Measurements from ENCODE around the gene ATP23. TPM values are rescaled to one million over a fixed set of nuclear protein-coding genes. Genes with fewer than 3 reads are reported as not detected.

Gene ATP23
- polyA plus RNA-seq, 2 of the 4 experiments (the other 2 are of a cell fraction): 7.5 to 13.4 TPM

DNA sequence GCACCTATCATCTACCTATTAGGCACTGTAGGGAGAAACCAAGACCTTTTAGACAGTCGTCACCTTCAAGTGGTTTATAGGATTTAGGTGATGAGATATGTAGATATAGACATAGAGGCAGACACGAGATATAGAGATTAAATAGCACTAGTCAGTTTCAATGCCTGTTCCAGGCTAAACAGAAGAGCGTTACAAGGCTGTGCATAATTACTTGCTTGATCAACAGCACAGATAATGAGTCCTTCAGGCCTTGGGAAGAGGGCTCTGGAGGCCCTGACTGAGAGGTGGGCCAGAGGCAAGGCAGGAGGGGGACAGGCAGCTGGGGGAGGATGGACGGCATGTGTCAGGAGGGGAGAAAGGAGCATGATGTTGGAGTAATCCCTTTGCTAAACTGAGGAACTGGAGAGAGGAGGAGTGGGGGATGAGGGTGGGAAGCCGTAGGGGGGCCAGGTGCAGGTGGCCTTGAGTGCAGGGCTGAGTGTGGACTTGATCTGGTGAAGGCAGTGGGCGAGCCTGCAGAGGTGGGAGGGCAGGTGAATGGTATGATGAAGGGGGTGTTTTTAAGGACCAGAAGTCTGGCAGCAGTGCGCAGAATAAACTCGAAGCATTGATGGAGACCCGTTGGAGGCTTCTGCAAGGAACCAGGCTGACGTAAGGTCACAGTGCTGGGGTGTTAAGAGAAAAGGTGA lies 43.9 kb upstream of the ATP23 start:
- no peak for TF ChIP-seq RAD21 (conservative IDR thresholded peaks at IDR 0.05 in 1 of 2, IDR thresholded peaks at IDR 0.05 in 1 of 2)
- TF ChIP-seq, protein P1, sequence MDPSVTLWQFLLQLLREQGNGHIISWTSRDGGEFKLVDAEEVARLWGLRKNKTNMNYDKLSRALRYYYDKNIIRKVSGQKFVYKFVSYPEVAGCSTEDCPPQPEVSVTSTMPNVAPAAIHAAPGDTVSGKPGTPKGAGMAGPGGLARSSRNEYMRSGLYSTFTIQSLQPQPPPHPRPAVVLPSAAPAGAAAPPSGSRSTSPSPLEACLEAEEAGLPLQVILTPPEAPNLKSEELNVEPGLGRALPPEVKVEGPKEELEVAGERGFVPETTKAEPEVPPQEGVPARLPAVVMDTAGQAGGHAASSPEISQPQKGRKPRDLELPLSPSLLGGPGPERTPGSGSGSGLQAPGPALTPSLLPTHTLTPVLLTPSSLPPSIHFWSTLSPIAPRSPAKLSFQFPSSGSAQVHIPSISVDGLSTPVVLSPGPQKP (IDR thresholded peaks at IDR 0.05; ENCODE audit: low read depth, low read length): no peak
- TF ChIP-seq PHF8 (IDR thresholded peaks at IDR 0.05; ENCODE audit: borderline replicate concordance, low read depth): no peak
- TF ChIP-seq, protein P2, sequence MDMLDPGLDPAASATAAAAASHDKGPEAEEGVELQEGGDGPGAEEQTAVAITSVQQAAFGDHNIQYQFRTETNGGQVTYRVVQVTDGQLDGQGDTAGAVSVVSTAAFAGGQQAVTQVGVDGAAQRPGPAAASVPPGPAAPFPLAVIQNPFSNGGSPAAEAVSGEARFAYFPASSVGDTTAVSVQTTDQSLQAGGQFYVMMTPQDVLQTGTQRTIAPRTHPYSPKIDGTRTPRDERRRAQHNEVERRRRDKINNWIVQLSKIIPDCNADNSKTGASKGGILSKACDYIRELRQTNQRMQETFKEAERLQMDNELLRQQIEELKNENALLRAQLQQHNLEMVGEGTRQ (IDR thresholded peaks at IDR 0.05): no peak
- TF ChIP-seq MAFK (IDR thresholded peaks at IDR 0.05; ENCODE audit: partially characterized antibody): no peak
- peak overlapping the region; percentile 85 to 95 for H3K27ac ChIP-seq
- FAIRE-seq (no peak), ATAC-seq (0 out of 6 replicates have a peak, but pooled peaks of 1 of the 2 experiments have one; percentile 6), DNase-seq (ENCODE audit: low read depth in 1 of 2, low spot score in 1 of 2) (no peak)
- H3K4me1 ChIP-seq: peaks cover 49% of the 10 kb centered on the region
- H3K9me3 ChIP-seq: no peaks in the 10 kb centered on the region
- peak overlapping the region; percentile 90 for H3K4me2 ChIP-seq
- WGBS (ENCODE audit: missing lambda C conversion rate): 70% methylated on average over 10 of the region's 10 CpGs
- ChIA-PET CTCF (interaction anchor here (0.7 to 8.3 kb wide), 30 partner anchors 6 to 141 kb away, joined by 3 to 87 read pairs (median 5); partner anchors contain the start of genes AVIL, CTDSP2 and TSFM), POLR2A (interaction anchor here (0.8 to 4.4 kb wide), 5 partner anchors 32 to 114 kb away, joined by 3 to 77 read pairs (median 5); partner anchors contain the start of genes CTDSP2 and TSFM)
- H3K4me3 ChIP-seq: peak overlapping the region; percentile 58; the same call in 2 of the 3 replicates

DNA sequence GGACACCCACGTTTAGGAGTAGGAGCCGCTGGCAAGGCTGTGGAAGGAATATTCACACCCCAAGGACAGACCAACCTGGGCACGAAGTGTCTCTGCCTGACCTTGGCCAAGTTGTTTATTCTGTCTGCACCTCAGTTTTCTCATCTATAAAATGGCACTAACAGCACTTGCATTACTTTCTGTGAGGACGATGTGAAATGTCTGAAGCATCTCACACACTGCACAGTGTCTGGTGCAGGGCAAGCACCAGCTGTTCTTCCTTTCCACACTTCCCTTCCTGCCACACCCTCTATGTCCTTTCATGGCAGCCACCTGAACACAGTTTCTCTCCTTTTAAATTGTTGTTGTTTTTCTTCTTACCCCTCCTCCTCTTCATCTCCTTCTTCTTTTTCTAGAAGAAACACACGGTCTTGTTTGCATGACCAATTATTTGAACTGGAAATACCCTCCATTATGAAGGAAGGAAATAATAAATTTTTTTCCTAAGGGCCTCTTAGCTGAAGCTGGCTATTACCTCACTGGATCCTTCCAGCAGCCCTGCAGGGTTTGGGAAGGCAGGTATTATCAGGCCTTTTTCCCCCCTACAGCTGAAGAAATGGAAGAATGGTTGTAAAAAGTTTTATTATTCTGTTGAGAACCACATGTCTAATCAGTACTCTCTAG lies 42.9 kb upstream of the ATP23 start:
- H3K4me3 ChIP-seq: no peak overlapping the region
- ATAC-seq (no peak), DNase-seq (ENCODE audit: low read depth in 1 of 2, low spot score in 1 of 2) (no peak), FAIRE-seq (no peak)
- ChIA-PET POLR2A (interaction anchor here (0.9 to 1.5 kb wide), 4 partner anchors 8 to 54 kb away, joined by 3 to 6 read pairs (median 4); partner anchors contain the start of gene CTDSP2), CTCF (interaction anchor here (0.6 to 8.3 kb wide), 13 partner anchors 8 to 142 kb away, joined by 3 to 87 read pairs (median 5); partner anchors contain the start of gene CTDSP2)
- peak overlapping the region; percentile 28 to 61; a peak in 5 of 6 replicates for H3K27ac ChIP-seq
- H3K9me3 ChIP-seq: no peaks in the 10 kb centered on the region
- H3K4me2 ChIP-seq: peak overlapping the region; percentile 48
- TF ChIP-seq KDM1A (IDR thresholded peaks at IDR 0.05; ENCODE audit: low read depth): peak; percentile 80; the same call in 1 of the 2 replicates
- no peak for TF ChIP-seq RAD21 (conservative IDR thresholded peaks at IDR 0.05 in 1 of 2, IDR thresholded peaks at IDR 0.05 in 1 of 2)
- H3K4me1 ChIP-seq: peaks cover 43% of the 10 kb centered on the region
- WGBS (ENCODE audit: missing lambda C conversion rate): 67% methylated on average over 5 of the region's 5 CpGs

DNA sequence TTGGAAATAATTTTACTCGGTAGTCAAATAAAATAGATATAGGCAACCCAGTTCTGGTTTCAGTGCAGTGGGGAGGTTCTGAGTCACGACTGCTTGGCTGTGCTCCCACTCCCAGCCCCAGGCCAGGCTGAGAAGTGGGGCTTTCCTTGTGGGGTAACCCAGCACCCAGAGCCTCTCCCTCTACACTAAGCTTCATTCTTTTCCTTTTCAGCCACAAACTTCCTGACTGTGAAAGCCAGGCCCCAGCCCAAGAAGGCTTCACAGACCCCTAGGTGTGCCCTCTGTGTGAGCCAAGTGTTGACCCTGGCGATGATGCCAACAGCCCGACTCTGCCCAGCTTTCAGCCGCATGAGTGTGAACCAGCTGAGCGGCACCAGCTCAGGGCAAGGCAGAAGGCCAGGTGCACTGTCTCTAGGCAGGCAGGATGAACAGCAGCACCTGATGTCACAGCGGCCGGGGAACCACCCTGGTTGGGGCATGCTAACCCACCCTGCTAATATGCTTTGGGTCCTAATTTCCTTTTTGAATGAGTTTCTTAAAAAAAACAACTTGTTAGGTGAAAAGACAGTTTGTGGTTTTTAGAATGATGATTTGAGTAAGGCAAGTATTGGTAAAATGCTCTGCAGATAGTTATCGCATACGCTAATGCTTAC lies 42.2 kb upstream of the ATP23 start:
- TF ChIP-seq EP300 (IDR thresholded peaks at IDR 0.05): no peak
- no peak for TF ChIP-seq TFCP2L1 (CRISPR knock-in tag; IDR thresholded peaks at IDR 0.05)
- no peak for TF ChIP-seq RARB (CRISPR knock-in tag; IDR thresholded peaks at IDR 0.05)
- no peak for TF ChIP-seq JUN (IDR thresholded peaks at IDR 0.05)
- CTCF ChIA-PET: interaction anchor here (0.6 to 8.3 kb wide), 12 partner anchors 9 to 143 kb away, joined by 3 to 87 read pairs (median 4); partner anchors contain the start of gene CTDSP2
- Histone ChIP-seq H3K27ac (peak overlapping the region; percentile 28 to 61; a peak in 5 of 6 replicates), H3K9me3 (no peaks in the 10 kb centered on the region), H3K4me3 (no peak overlapping the region), H3K4me1 (peaks cover 36% of the 10 kb centered on the region), H3K4me2 (peak overlapping the region; percentile 48)
- POLR2A ChIA-PET: interaction anchor here (0.9 to 1.5 kb wide), 4 partner anchors 9 to 54 kb away, joined by 3 to 6 read pairs (median 4); partner anchors contain the start of gene CTDSP2
- FAIRE-seq (no peak), ATAC-seq (peak in 1 of 2 experiments; percentile 10; a peak in 2 of 6 replicates), DNase-seq (ENCODE audit: low read depth in 1 of 2, low spot score in 1 of 2) (no peak)
- 66% methylated on average over 7 of the region's 10 CpGs for WGBS (ENCODE audit: missing lambda C conversion rate)

DNA sequence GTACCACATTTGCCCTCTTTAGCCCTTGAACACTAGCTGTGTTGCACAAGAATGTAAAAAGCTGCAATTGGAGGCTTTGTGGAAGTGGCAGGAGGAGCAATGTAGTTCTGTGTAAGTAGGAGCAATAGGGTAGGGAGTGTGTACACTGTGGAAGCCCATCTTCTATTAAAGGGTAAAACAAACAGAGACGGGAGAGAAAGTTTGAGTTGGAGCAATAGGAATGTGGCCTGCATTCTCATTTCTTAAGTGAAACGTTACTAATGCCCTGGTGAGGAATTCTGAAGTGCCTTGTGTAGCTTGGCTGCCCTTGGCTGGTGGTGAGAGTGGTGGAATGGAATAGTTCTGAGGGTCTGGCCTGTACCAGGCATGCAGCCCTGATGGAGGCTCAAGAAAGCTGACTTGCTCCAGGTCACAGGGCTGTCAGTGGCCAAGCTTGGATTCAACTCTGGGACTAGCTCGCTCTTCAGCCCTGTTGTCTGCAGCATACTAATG lies 38.8 kb upstream of the ATP23 start:
- no peak for DNase-seq (ENCODE audit: low read depth in 1 of 2, low spot score in 1 of 2)
- ATAC-seq: no peak
- H3K9me3 ChIP-seq: no peaks in the 10 kb centered on the region
- WGBS (ENCODE audit: missing lambda C conversion rate): 57% methylated on average over 3 of the region's 3 CpGs
- no peak overlapping the region for H3K4me2 ChIP-seq
- no peak overlapping the region for H3K27ac ChIP-seq
- no peak overlapping the region for H3K4me3 ChIP-seq
- CTCF ChIA-PET: interaction anchor here (0.8 to 10.8 kb wide), 16 partner anchors 8 to 176 kb away, joined by 3 to 218 read pairs (median 4); no protein-coding TSS in a partner anchor
- POLR2A ChIA-PET: interaction anchor here (1.0 to 2.4 kb wide), 2 partner anchors 38 to 69 kb away, joined by 3 to 13 read pairs; no protein-coding TSS in a partner anchor
- peaks cover 18% of the 10 kb centered on the region for H3K4me1 ChIP-seq
- TF ChIP-seq JUNB (IDR thresholded peaks at IDR 0.05): no peak
- TF ChIP-seq RCOR1 (IDR thresholded peaks at IDR 0.05; ENCODE audit: low read depth, low read length): no peak
- TF ChIP-seq ESRRA (IDR thresholded peaks at IDR 0.05; ENCODE audit: borderline replicate concordance, low read length): no peak
- TF ChIP-seq ZNF302 (CRISPR knock-in tag; IDR thresholded peaks at IDR 0.05): no peak
- no peak for TF ChIP-seq RARB (CRISPR knock-in tag; IDR thresholded peaks at IDR 0.05)
- TF ChIP-seq ZC3H11A (IDR thresholded peaks at IDR 0.05): no peak
- TF ChIP-seq, protein P3, sequence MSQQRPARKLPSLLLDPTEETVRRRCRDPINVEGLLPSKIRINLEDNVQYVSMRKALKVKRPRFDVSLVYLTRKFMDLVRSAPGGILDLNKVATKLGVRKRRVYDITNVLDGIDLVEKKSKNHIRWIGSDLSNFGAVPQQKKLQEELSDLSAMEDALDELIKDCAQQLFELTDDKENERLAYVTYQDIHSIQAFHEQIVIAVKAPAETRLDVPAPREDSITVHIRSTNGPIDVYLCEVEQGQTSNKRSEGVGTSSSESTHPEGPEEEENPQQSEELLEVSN (IDR thresholded peaks at IDR 0.05; ENCODE audit: borderline replicate concordance, low read depth): no peak
- TF ChIP-seq EP300 (IDR thresholded peaks at IDR 0.05): no peak
- no peak for FAIRE-seq

Data from A549 (cell line).